Activated gamma-delta T cell (primary cell): Measurements from ENCODE around the gene DHX58.

Experiments
- DNase-seq: peaks from one replicate; lab custom pipeline; 2025; lab: John Stamatoyannopoulos, UW

DHX58 gene

GRCh38 chr17:42129109-42129837 is 16.8 kb upstream of the DHX58 start:
- DNase-seq, result no peak

GRCh38 chr17:42127414-42127813 is 14.9 kb upstream of the DHX58 start:
- no peak for DNase-seq

GRCh38 chr17:42126836-42127235 is 14.3 kb upstream of the DHX58 start:
- no peak for DNase-seq

GRCh38 chr17:42125565-42125964 is 13.1 kb upstream of the DHX58 start:
- DNase-seq, result no peak

- no peak for DNase-seq
These were observed 11.7 kb upstream of the DHX58 start for GRCh38 chr17:42124256-42124655.

GRCh38 chr17:42122371-42123303 is 10.1 kb upstream of the DHX58 start, which contains the start of gene HSPB9:
HSPB9 (plus strand) TSS chr17:42122804; CDS start chr17:42122851, 47 bp downstream.
- no peak for DNase-seq

- DNase-seq, result peak; percentile 61
These were observed 8.6 kb upstream of the DHX58 start, which contains the start of gene KAT2A for GRCh38 chr17:42120770-42121769. KAT2A (minus strand) TSS chr17:42121367; CDS start chr17:42121304, 63 bp downstream.

- DNase-seq, result no peak
These were observed 7.8 kb upstream of the DHX58 start for GRCh38 chr17:42120161-42120769.

- DNase-seq, result no peak
These were observed 6.8 kb upstream of the DHX58 start for GRCh38 chr17:42119301-42119700.

GRCh38 chr17:42118545-42118944 is 6.0 kb upstream of the DHX58 start:
- DNase-seq, result no peak

GRCh38 chr17:42118126-42118510 is 5.6 kb upstream of the DHX58 start:
- no peak for DNase-seq

GRCh38 chr17:42117397-42118125 is 5.0 kb upstream of the DHX58 start:
- DNase-seq, result no peak

GRCh38 chr17:42116705-42117396 is 4.3 kb upstream of the DHX58 start:
- no peak for DNase-seq

- DNase-seq, result no peak
These were observed 1.6 kb upstream of the DHX58 start for GRCh38 chr17:42114118-42114517.

GRCh38 chr17:42113293-42114069 is 967 bp upstream of the DHX58 start:
- no peak for DNase-seq

GRCh38 chr17:42111871-42112551 is 503 bp downstream of the DHX58 start:
- no peak for DNase-seq

- DNase-seq, result no peak
These were observed 1.3 kb downstream of the DHX58 start for GRCh38 chr17:42111265-42111636.
